T-helper 2 cell treated with Interferon-gamma antibody and Interleukin-4, amounts not matched to agents 100 ng/mL and 5 ng/mL, for 36 hours (primary cell): ENCODE data around the gene MGME1. TPM values are rescaled to one million over a fixed set of nuclear protein-coding genes. Genes with fewer than 3 reads are reported as not detected.
"Not testable (repeated sequence)": the region's sequence is repeated elsewhere in the genome, so short reads cannot be mapped to it uniquely, and the experiment has no call there.

ENCODE experiments used
- intact Hi-C: fragments of 100-400 bp; cut with micrococcal nuclease; formaldehyde crosslinking; loops from one replicate; pipeline ENCODE4 v1.15.1; 2023
- total RNA-seq: library from RNA; stranded (reverse); gene quantifications from 2 replicates; pipeline ENCODE4 v1.2.3, GENCODE V29; 2022

The MGME1 gene
- total RNA-seq, 1 donor from 2014 or later, result 31.9 TPM

GRCh38 chr20:17958373-17959256 is 10.2 kb upstream of the MGME1 start:
- intact Hi-C loops, result loop anchor here (5.0 kb wide), 1 partner anchor 39 kb away; no protein-coding TSS in a partner anchor

GRCh38 chr20:17959257-17959627 is 9.6 kb upstream of the MGME1 start:
- intact Hi-C loops, result loop anchor here (5.0 kb wide), 1 partner anchor 38 kb away; no protein-coding TSS in a partner anchor

GRCh38 chr20:17960400-17960885 is 8.4 kb upstream of the MGME1 start:
- intact Hi-C loops, result not testable (repeated sequence)

- intact Hi-C loops, result no loop called here
These were observed 7.8 kb upstream of the MGME1 start for GRCh38 chr20:17960927-17961586.

- intact Hi-C loops, result no loop called here
These were observed 7.3 kb upstream of the MGME1 start for GRCh38 chr20:17961587-17961940.

GRCh38 chr20:17963114-17963897 is 5.5 kb upstream of the MGME1 start:
- intact Hi-C loops, result no loop called here

- intact Hi-C loops, result no loop called here
These were observed 4.7 kb upstream of the MGME1 start for GRCh38 chr20:17964073-17964472.

- intact Hi-C loops, result loop anchor here (5.0 kb wide), 3 partner anchors 603 to 1392 kb away; partner anchors contain the start of genes KIF16B, SMIM26 and SNRPB2
These were observed 4.2 kb upstream of the MGME1 start for GRCh38 chr20:17964632-17965031.

- intact Hi-C loops, result loop anchor here (5.0 kb wide), 3 partner anchors 602 to 1393 kb away; partner anchors contain the start of genes KIF16B, SMIM26 and SNRPB2
These were observed 3.6 kb upstream of the MGME1 start for GRCh38 chr20:17965042-17965697.

GRCh38 chr20:17966432-17967310 is 2.1 kb upstream of the MGME1 start:
- intact Hi-C loops, result loop anchor here (1.0 to 5.0 kb wide), 5 partner anchors 30 to 1394 kb away; partner anchors contain the start of genes DSTN, KIF16B, SMIM26 and SNRPB2

- intact Hi-C loops, result loop anchor here (1.0 to 5.0 kb wide), 9 partner anchors 13 to 1395 kb away; partner anchors contain the start of genes BFSP1, DSTN, DZANK1 and KIF16B
These were observed 1.1 kb upstream of the MGME1 start for GRCh38 chr20:17967521-17968365.

GRCh38 chr20:17969278-17969883 is 563 bp downstream of the MGME1 start:
- intact Hi-C loops, result loop anchor here (1.0 to 5.0 kb wide), 10 partner anchors 15 to 1397 kb away; partner anchors contain the start of genes BFSP1, DZANK1, KAT14 and KIF16B

- intact Hi-C loops, result loop anchor here (1.0 to 5.0 kb wide), 10 partner anchors 15 to 1398 kb away; partner anchors contain the start of genes BFSP1, DZANK1, KAT14 and KIF16B
These were observed 1.1 kb downstream of the MGME1 start for GRCh38 chr20:17969884-17970409.

GRCh38 chr20:17971300-17972013 is 2.6 kb downstream of the MGME1 start:
- intact Hi-C loops, result no loop called here

GRCh38 chr20:17972121-17972520 is 3.3 kb downstream of the MGME1 start:
- intact Hi-C loops, result no loop called here

GRCh38 chr20:17976305-17976704 is 7.5 kb downstream of the MGME1 start:
- intact Hi-C loops, result no loop called here

GRCh38 chr20:17985388-17986018 is 16.7 kb downstream of the MGME1 start:
- intact Hi-C loops, result no loop called here
